IMR-90 (cell line): ENCODE data around the gene TECPR2.

ENCODE experiments used
- BHLHE40 ChIP-seq: fragments of 150-350 bp; IDR thresholded peaks from 2 replicates; pipeline ENCODE4 v1.6.1; 2016; ENCODE audit warnings: mild to moderate bottlenecking, low read depth, low read length
- CEBPB ChIP-seq: IDR thresholded peaks from 2 replicates; pipeline ENCODE4 v1.6.1; 2012; ENCODE audit warnings: low read depth, low read length, improper control_type of control experiment
- MAZ ChIP-seq: IDR thresholded peaks from 2 replicates; pipeline ENCODE4 v1.6.1; 2012; ENCODE audit warnings: low read depth, mild to moderate bottlenecking, low read length, improper control_type of control experiment, moderate library complexity, borderline replicate concordance
- MXI1 ChIP-seq: IDR thresholded peaks from 2 replicates; pipeline ENCODE4 v1.6.1; 2012; ENCODE audit warnings: low read depth, mild to moderate bottlenecking, low read length, moderate library complexity, borderline replicate concordance
- NFE2L2 ChIP-seq: fragments of 150-350 bp; IDR thresholded peaks from 2 replicates; pipeline ENCODE4 v1.6.1; 2016; ENCODE audit warnings: low read depth, mild to moderate bottlenecking, low read length
- POLR2A ChIP-seq: IDR thresholded peaks from 2 replicates; pipeline ENCODE4 v1.6.1; 2012; ENCODE audit warnings: mild to moderate bottlenecking, low read depth, low read length
- RAD21 ChIP-seq: IDR thresholded peaks from 2 replicates; pipeline ENCODE4 v1.6.1; 2012; ENCODE audit warnings: low read length, improper control_type of control experiment
- TF ChIP-seq, protein P1 (sequence below): conservative IDR thresholded peaks from 2 replicates; pipeline ENCODE4 v1.5.1; 2012; ENCODE audit warnings: mild to moderate bottlenecking, low read depth, low read length, improper control_type of control experiment
- TF ChIP-seq, protein P2 (sequence below): fragments of 150-350 bp; IDR thresholded peaks from 2 replicates; pipeline ENCODE4 v1.6.1; 2017; ENCODE audit warnings: mild to moderate bottlenecking, antibody characterized with exemption, low read length, low read depth

- TF ChIP-seq, protein P1, sequence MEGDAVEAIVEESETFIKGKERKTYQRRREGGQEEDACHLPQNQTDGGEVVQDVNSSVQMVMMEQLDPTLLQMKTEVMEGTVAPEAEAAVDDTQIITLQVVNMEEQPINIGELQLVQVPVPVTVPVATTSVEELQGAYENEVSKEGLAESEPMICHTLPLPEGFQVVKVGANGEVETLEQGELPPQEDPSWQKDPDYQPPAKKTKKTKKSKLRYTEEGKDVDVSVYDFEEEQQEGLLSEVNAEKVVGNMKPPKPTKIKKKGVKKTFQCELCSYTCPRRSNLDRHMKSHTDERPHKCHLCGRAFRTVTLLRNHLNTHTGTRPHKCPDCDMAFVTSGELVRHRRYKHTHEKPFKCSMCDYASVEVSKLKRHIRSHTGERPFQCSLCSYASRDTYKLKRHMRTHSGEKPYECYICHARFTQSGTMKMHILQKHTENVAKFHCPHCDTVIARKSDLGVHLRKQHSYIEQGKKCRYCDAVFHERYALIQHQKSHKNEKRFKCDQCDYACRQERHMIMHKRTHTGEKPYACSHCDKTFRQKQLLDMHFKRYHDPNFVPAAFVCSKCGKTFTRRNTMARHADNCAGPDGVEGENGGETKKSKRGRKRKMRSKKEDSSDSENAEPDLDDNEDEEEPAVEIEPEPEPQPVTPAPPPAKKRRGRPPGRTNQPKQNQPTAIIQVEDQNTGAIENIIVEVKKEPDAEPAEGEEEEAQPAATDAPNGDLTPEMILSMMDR, result no peak
- TF ChIP-seq POLR2A (no peak), MXI1 (no peak), CEBPB (no peak), MAZ (no peak), NFE2L2 (no peak), BHLHE40 (no peak), RAD21 (no peak)
- TF ChIP-seq, protein P2, sequence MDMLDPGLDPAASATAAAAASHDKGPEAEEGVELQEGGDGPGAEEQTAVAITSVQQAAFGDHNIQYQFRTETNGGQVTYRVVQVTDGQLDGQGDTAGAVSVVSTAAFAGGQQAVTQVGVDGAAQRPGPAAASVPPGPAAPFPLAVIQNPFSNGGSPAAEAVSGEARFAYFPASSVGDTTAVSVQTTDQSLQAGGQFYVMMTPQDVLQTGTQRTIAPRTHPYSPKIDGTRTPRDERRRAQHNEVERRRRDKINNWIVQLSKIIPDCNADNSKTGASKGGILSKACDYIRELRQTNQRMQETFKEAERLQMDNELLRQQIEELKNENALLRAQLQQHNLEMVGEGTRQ, result no peak
These were observed 142.4 kb downstream of the TECPR2 start for GRCh38 chr14:102505000-102505619.
